ENCODE data around the gene ZBTB40.
A peak's percentile ranks its signal among the peaks of the same experiment; 100 is the strongest.

Gene ZBTB40

GRCh38 chr1:22451702-22452480 lies at the start of gene ZBTB40:
Gene ZBTB40 (plus strand): TSS chr1:22451851. CDS start chr1:22489949, 38,098 bp downstream.
- DNase-seq: peak; percentile 97

- DNase-seq: no peak
Measured at GRCh38 chr1:22402356-22403053, 49.1 kb upstream of the ZBTB40 start.

GRCh38 chr1:22404486-22404885 lies 47.2 kb upstream of the ZBTB40 start:
- no peak for DNase-seq

- no peak for DNase-seq
Measured at GRCh38 chr1:22406722-22407495, 44.7 kb upstream of the ZBTB40 start.

GRCh38 chr1:22408230-22408629 lies 43.4 kb upstream of the ZBTB40 start:
- DNase-seq: no peak

- no peak for DNase-seq
Measured at GRCh38 chr1:22410401-22410800, 41.2 kb upstream of the ZBTB40 start.

GRCh38 chr1:22410928-22411495 lies 40.6 kb upstream of the ZBTB40 start:
- DNase-seq: no peak

GRCh38 chr1:22411589-22411988 lies 40.1 kb upstream of the ZBTB40 start:
- DNase-seq: no peak

- DNase-seq: no peak
Measured at GRCh38 chr1:22412932-22413727, 38.5 kb upstream of the ZBTB40 start.

GRCh38 chr1:22413799-22414198 lies 37.9 kb upstream of the ZBTB40 start:
- DNase-seq: no peak

GRCh38 chr1:22414244-22414751 lies 37.4 kb upstream of the ZBTB40 start:
- no peak for DNase-seq

- no peak for DNase-seq
Measured at GRCh38 chr1:22415489-22415888, 36.2 kb upstream of the ZBTB40 start.

GRCh38 chr1:22416555-22417454 lies 34.8 kb upstream of the ZBTB40 start:
- peak; percentile 86 for DNase-seq

GRCh38 chr1:22417466-22417865 lies 34.2 kb upstream of the ZBTB40 start:
- DNase-seq: no peak

- no peak for DNase-seq
Measured at GRCh38 chr1:22418312-22418711, 33.3 kb upstream of the ZBTB40 start.

GRCh38 chr1:22418933-22419382 lies 32.7 kb upstream of the ZBTB40 start:
- no peak for DNase-seq

- peak; percentile 88 for DNase-seq
Measured at GRCh38 chr1:22420455-22421053, 31.1 kb upstream of the ZBTB40 start.

GRCh38 chr1:22426781-22427180 lies 24.9 kb upstream of the ZBTB40 start:
- no peak for DNase-seq

GRCh38 chr1:22428672-22429071 lies 23.0 kb upstream of the ZBTB40 start:
- no peak for DNase-seq

GRCh38 chr1:22431965-22432364 lies 19.7 kb upstream of the ZBTB40 start:
- DNase-seq: no peak

Measured in right forelimb (tissue), 1 donor.